Naive thymus-derived CD8-positive, alpha-beta T cell (primary cell): ENCODE measurements around the gene KLK6. TPM values are rescaled to one million over a fixed set of nuclear protein-coding genes. Genes with fewer than 3 reads are reported as not detected.
A peak's percentile ranks its signal among the peaks of the same experiment; 100 is the strongest.
"Not testable (repeated sequence)": the region's sequence is repeated elsewhere in the genome, so short reads cannot be mapped to it uniquely, and the experiment has no call there.

ENCODE experiments used
- ATAC-seq, 2 donors: fragments of 150-1000 bp; cut with Tn5 transposase in 1 of 2; sonication (Bioruptor Pico), chemical (Tn5 transposase) in 1 of 2; 1 replicate in 1 of 2; 2 replicates in 1 of 2; pipeline ENCODE4 v1.10.0; 2021; ENCODE audit warnings: mild to moderate bottlenecking in 2 of 2, moderate library complexity in 2 of 2
- POLR2A ChIA-PET: fragments of 350-600 bp; sonication (Branson Sonifier 250); formaldehyde crosslinking; loops from one replicate; lab custom pipeline; 2021; ENCODE audit warnings: antibody characterized with exemption; lab: Charles Lee
- DNase-seq, 10 donors: peaks; one replicate each; pipeline versions ENCODE4 v3.0.0 to v3.0.0-alpha.2; 2020 to 2022
- H3K27ac Mint-ChIP-seq, 10 donors: one replicate each; pipeline ENCODE4 v1.8.0; 2020 to 2022; ENCODE audit warnings: mild to moderate bottlenecking in 10 of 10, mixed read lengths in 10 of 10, moderate library complexity in 4 of 10, inconsistent platforms in 1 of 10
- H3K27me3 Mint-ChIP-seq, 5 donors: one replicate each; pipeline ENCODE4 v1.8.0; 2021 to 2022; ENCODE audit warnings: mixed read lengths in 5 of 5
- H3K36me3 Mint-ChIP-seq, 3 donors: one replicate each; pipeline ENCODE4 v1.8.0; 2020 to 2022; ENCODE audit warnings: mixed read lengths in 3 of 3, mild to moderate bottlenecking in 2 of 3, inconsistent platforms in 1 of 3
- H3K4me1 Mint-ChIP-seq, 4 donors: one replicate each; pipeline ENCODE4 v1.8.0; 2021 to 2022; ENCODE audit warnings: mixed read lengths in 4 of 4
- H3K4me3 Mint-ChIP-seq, 10 donors: one replicate each; pipeline ENCODE4 v1.8.0; 2020 to 2022; ENCODE audit warnings: mild to moderate bottlenecking in 10 of 10, mixed read lengths in 10 of 10, moderate library complexity in 6 of 10, inconsistent platforms in 1 of 10
- H3K9me3 Mint-ChIP-seq, 9 donors: one replicate each; pipeline ENCODE4 v1.8.0; 2020 to 2022; ENCODE audit warnings: mixed read lengths in 9 of 9, mild to moderate bottlenecking in 3 of 9, inconsistent platforms in 1 of 9, moderate library complexity in 1 of 9
- polyA plus RNA-seq, 3 donors: library from polyadenylated mRNA; unstranded; fragments of 300-500 nt; fragmentation: Illumina TruSeq; gene quantifications; one replicate each; pipeline ENCODE4 v1.2.3, GENCODE V29; 2021
- total RNA-seq, 8 experiments: library from RNA in 2 of 8; stranded (reverse) in 2 of 8; gene quantifications; one replicate each; pipeline ENCODE4 v1.2.3 and lab custom pipeline; 2021 to 2026

Gene KLK6
- total and polyA plus RNA-seq, 5 experiments from 2014 or later, result not detected

GRCh38 chr19:51003316-51003715 is 33.9 kb upstream of the KLK6 start:
- ATAC-seq (no peak), DNase-seq (no peak)
- Mint-ChIP-seq H3K27ac (no peak overlapping the region), H3K27me3 (peaks cover 31 to 69% (median 60%) of the 10 kb centered on the region in 5 donors), H3K4me1 (peaks cover 0 to 5% (median 0%) of the 10 kb centered on the region in 4 donors), H3K9me3 (no peaks in the 10 kb centered on the region), H3K4me3 (no peak overlapping the region), H3K36me3 (peaks cover 0 to 2% (median 0%) of the 10 kb centered on the region in 3 donors)
- POLR2A ChIA-PET, result no interaction called here

GRCh38 chr19:51002542-51003311 is 33.3 kb upstream of the KLK6 start:
- H3K27ac Mint-ChIP-seq, result no peak overlapping the region
- H3K9me3 Mint-ChIP-seq, result no peaks in the 10 kb centered on the region
- ATAC-seq (peak in 1 of 2 donors; percentile 16), DNase-seq (peak in 2 of 10 donors; percentile 14 to 19)
- H3K36me3 Mint-ChIP-seq, result peaks cover 0 to 2% (median 0%) of the 10 kb centered on the region in 3 donors
- POLR2A ChIA-PET, result no interaction called here
- peaks cover 0 to 5% (median 0%) of the 10 kb centered on the region in 4 donors for H3K4me1 Mint-ChIP-seq
- peak overlapping the region in 2 of 10 donors; percentile 8 to 28 for H3K4me3 Mint-ChIP-seq
- H3K27me3 Mint-ChIP-seq, result peaks cover 34 to 75% (median 64%) of the 10 kb centered on the region in 5 donors

GRCh38 chr19:51002089-51002532 is 32.7 kb upstream of the KLK6 start:
- no peak overlapping the region for H3K4me3 Mint-ChIP-seq
- peaks cover 31 to 80% (median 59%) of the 10 kb centered on the region in 5 donors for H3K27me3 Mint-ChIP-seq
- no peak for DNase-seq
- peaks cover 0 to 5% (median 0%) of the 10 kb centered on the region in 4 donors for H3K4me1 Mint-ChIP-seq
- no peak for ATAC-seq
- peaks cover 0 to 2% (median 0%) of the 10 kb centered on the region in 3 donors for H3K36me3 Mint-ChIP-seq
- POLR2A ChIA-PET, result no interaction called here
- no peak overlapping the region for H3K27ac Mint-ChIP-seq
- no peaks in the 10 kb centered on the region for H3K9me3 Mint-ChIP-seq

DNA sequence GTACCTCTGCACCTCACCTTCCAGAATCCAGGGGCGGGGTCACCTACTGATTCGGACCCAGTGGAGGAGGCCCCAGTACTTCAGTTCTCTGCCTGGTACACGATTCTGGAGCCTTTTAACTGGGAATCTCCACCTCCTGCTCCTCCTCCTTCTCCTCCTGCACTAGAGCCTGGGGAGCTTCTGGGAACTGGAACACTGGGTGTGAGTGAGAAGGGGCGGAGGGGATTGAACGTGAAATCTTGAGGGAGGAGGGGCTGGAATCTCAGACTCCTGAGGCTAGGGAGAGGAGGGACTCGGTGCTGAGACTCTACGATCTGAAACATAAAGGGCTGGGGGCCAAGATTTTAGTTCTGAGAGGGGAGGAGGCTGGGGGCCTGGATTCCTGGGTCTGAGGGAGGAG is 32.1 kb upstream of the KLK6 start, which contains the start of gene KLK8:
Gene KLK8, minus strand, starts transcription at position 90 of the 400 bp plus-strand sequence. CDS start 437 bp downstream, outside the sequence.
- H3K9me3 Mint-ChIP-seq, result no peaks in the 10 kb centered on the region
- H3K27me3 Mint-ChIP-seq, result peaks cover 33 to 84% (median 59%) of the 10 kb centered on the region in 5 donors
- H3K27ac Mint-ChIP-seq, result peak within 1 kb of the TSS in 1 of 10 donors; percentile 24
- peak within 1 kb of the TSS in 2 of 10 donors; percentile 5 to 28 for H3K4me3 Mint-ChIP-seq
- DNase-seq (no peak), ATAC-seq (no peak)
- POLR2A ChIA-PET, result no interaction called here
- H3K36me3 Mint-ChIP-seq, result peaks cover 0 to 2% (median 0%) of the 10 kb centered on the region in 3 donors
- peaks cover 0 to 5% (median 0%) of the 10 kb centered on the region in 4 donors for H3K4me1 Mint-ChIP-seq

GRCh38 chr19:51000981-51001380 is 31.6 kb upstream of the KLK6 start:
- no peak for DNase-seq
- Mint-ChIP-seq H3K4me3 (no peak overlapping the region), H3K9me3 (no peaks in the 10 kb centered on the region), H3K27ac (no peak overlapping the region), H3K27me3 (peaks cover 30 to 80% (median 59%) of the 10 kb centered on the region in 5 donors), H3K36me3 (peaks cover 0 to 2% (median 0%) of the 10 kb centered on the region in 3 donors), H3K4me1 (peaks cover 0 to 5% (median 0%) of the 10 kb centered on the region in 4 donors)
- POLR2A ChIA-PET, result no interaction called here
- ATAC-seq, result no peak

GRCh38 chr19:51000426-51000825 is 31.0 kb upstream of the KLK6 start:
- POLR2A ChIA-PET, result no interaction called here
- peaks cover 28 to 77% (median 59%) of the 10 kb centered on the region in 5 donors for H3K27me3 Mint-ChIP-seq
- ATAC-seq (no peak), DNase-seq (no peak)
- no peak overlapping the region for H3K4me3 Mint-ChIP-seq
- peaks cover 0 to 5% (median 0%) of the 10 kb centered on the region in 4 donors for H3K4me1 Mint-ChIP-seq
- H3K9me3 Mint-ChIP-seq, result no peaks in the 10 kb centered on the region
- H3K27ac Mint-ChIP-seq, result no peak overlapping the region
- H3K36me3 Mint-ChIP-seq, result peaks cover 0 to 2% (median 0%) of the 10 kb centered on the region in 3 donors

- Mint-ChIP-seq H3K27me3 (peaks cover 24 to 71% (median 53%) of the 10 kb centered on the region in 5 donors), H3K27ac (peak overlapping the region in 1 of 10 donors; percentile 53), H3K4me3 (no peak overlapping the region), H3K36me3 (peaks cover 0 to 2% (median 0%) of the 10 kb centered on the region in 3 donors), H3K9me3 (peaks cover 0 to 3% (median 0%) of the 10 kb centered on the region in 9 donors), H3K4me1 (peaks cover 0 to 5% (median 0%) of the 10 kb centered on the region in 4 donors)
- POLR2A ChIA-PET, result no interaction called here
- DNase-seq (no peak), ATAC-seq (no peak)
Measured at GRCh38 chr19:50998686-50999085, 29.3 kb upstream of the KLK6 start.

DNA sequence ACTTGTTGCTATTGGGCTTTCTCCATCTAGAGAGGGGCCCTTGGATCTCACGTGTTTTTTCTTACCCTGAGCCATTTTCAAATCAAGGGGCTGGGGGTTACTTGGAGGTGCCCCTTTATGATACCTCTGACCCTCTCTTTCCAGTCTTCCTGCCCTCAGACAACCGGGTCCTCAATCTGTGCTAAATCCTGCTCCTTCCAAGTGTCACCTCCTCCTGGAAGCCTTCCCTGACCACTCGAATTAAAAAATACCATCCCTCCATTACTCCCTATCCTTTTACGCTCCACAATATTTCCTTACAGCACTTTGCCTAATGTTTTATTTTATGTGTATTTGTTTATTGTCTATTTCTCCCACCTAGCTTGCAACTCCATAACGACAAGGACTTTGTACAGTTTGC is 28.7 kb upstream of the KLK6 start:
- POLR2A ChIA-PET, result no interaction called here
- no peak overlapping the region for H3K4me3 Mint-ChIP-seq
- peaks cover 0 to 3% (median 0%) of the 10 kb centered on the region in 9 donors for H3K9me3 Mint-ChIP-seq
- peaks cover 0 to 5% (median 0%) of the 10 kb centered on the region in 4 donors for H3K4me1 Mint-ChIP-seq
- ATAC-seq (no peak), DNase-seq (no peak)
- peaks cover 0 to 2% (median 0%) of the 10 kb centered on the region in 3 donors for H3K36me3 Mint-ChIP-seq
- no peak overlapping the region for H3K27ac Mint-ChIP-seq
- H3K27me3 Mint-ChIP-seq, result peaks cover 21 to 65% (median 47%) of the 10 kb centered on the region in 5 donors

GRCh38 chr19:50994129-50994528 is 24.7 kb upstream of the KLK6 start:
- no peak overlapping the region for H3K4me3 Mint-ChIP-seq
- H3K9me3 Mint-ChIP-seq, result peaks cover 0 to 10% (median 0%) of the 10 kb centered on the region in 9 donors
- POLR2A ChIA-PET, result no interaction called here
- ATAC-seq, result no peak
- no peak overlapping the region for H3K27ac Mint-ChIP-seq
- H3K4me1 Mint-ChIP-seq, result no peaks in the 10 kb centered on the region
- no peak for DNase-seq
- H3K27me3 Mint-ChIP-seq, result peaks cover 18 to 47% (median 34%) of the 10 kb centered on the region in 5 donors
- peaks cover 0 to 2% (median 0%) of the 10 kb centered on the region in 3 donors for H3K36me3 Mint-ChIP-seq

DNA sequence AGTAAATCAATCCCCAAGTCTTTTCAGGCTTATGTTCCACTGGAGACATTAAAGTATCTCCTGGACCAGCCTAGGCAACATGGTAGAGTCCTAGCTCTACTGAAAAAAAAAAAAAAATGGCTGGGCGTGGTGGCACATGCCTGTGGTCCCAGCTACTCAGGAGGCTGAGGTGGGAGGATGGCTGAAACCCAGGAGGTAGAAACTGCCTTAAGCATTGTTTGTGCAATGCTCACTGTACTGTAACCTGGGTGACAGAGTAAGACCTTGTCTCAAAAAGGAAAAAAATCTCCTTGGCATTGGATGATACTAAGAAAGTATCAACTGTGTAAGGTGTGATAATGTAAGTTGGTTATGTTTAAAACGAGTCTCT is 23.3 kb upstream of the KLK6 start:
- H3K36me3 Mint-ChIP-seq, result no peaks in the 10 kb centered on the region
- DNase-seq (no peak), ATAC-seq (no peak)
- H3K4me3 Mint-ChIP-seq, result no peak overlapping the region
- H3K9me3 Mint-ChIP-seq, result peaks cover 0 to 10% (median 0%) of the 10 kb centered on the region in 9 donors
- no peaks in the 10 kb centered on the region for H3K4me1 Mint-ChIP-seq
- peaks cover 23 to 43% (median 31%) of the 10 kb centered on the region in 5 donors for H3K27me3 Mint-ChIP-seq
- POLR2A ChIA-PET, result no interaction called here
- H3K27ac Mint-ChIP-seq, result no peak overlapping the region

GRCh38 chr19:50984416-50984815 is 15.0 kb upstream of the KLK6 start:
- H3K4me3 Mint-ChIP-seq, H3K4me1 Mint-ChIP-seq, H3K9me3 Mint-ChIP-seq, H3K36me3 Mint-ChIP-seq, DNase-seq, H3K27ac Mint-ChIP-seq, ATAC-seq, POLR2A ChIA-PET: not testable (repeated sequence)
- H3K27me3 Mint-ChIP-seq, result peaks cover 27 to 68% (median 53%) of the 10 kb centered on the region in 5 donors

DNA sequence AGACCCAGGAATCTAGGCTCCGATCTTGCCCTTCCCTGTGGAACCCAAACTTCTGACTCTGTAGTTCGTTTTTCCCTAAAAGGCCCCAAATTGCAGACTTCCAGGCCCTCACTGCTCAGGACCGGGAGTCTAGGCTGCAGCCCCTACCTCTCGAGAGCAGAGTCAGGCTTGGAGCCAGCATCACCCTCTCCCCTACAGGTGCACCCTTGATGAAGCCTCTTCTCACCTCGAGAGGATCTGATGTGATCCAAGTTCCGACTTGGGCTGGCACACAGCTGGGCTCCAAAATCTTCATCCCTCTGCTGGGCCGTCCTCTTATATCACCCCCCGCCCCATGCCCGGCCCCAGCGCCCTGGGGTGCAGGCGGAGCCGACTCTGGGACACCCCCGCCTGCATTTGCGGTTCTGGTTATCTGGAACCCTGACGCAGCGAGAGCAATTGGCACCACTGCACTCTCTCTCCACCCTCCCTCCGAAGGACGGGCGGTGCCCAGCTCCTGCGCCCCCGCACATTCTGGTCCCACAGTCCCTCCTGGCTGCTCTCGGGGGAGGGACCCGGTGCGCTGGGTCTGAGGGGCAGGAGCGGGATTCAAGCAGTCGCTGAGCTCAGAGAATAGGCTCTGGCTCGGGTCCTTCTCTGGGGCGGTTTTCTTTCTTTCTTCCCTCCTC is 14.4 kb upstream of the KLK6 start, which contains the start of gene KLK7:
Gene KLK7, minus strand, starts transcription at position 293 of the 668 bp plus-strand sequence. CDS start 1,518 bp downstream, outside the sequence.
- ATAC-seq (no peak), DNase-seq (no peak)
- Mint-ChIP-seq H3K9me3 (peaks cover 0 to 2% (median 0%) of the 10 kb centered on the region in 9 donors), H3K36me3 (no peaks in the 10 kb centered on the region), H3K27me3 (peaks cover 26 to 71% (median 54%) of the 10 kb centered on the region in 5 donors), H3K4me3 (no peak within 1 kb of the TSS), H3K4me1 (peaks cover 0 to 3% (median 0%) of the 10 kb centered on the region in 4 donors), H3K27ac (no peak within 1 kb of the TSS)
- POLR2A ChIA-PET, result no interaction called here
